ENCODE measurements around the gene TTC33. TPM values are rescaled to one million over a fixed set of nuclear protein-coding genes. Genes with fewer than 3 reads are reported as not detected.

Gene TTC33
- total and polyA plus RNA-seq, 10 donors: 4.3 to 17.9 (median 13.7) TPM

DNA sequence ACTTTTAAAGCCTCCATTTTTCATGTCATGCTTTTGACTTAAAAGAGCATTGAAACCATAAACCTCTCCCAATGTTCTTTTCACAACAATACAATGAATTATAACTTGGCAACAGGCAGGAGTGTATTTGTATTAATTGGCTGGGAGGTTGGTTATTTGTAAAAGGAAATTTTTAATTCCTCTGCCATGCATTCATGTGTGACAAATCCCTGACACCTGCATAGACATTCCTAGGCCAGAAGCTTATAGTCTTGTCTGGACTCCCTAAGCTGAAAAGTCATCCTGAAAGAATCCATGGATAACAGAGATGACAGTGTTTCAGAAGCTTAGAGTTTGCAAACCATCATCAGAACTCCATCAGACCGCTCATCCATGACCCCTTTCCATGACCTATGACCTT is 152.4 kb downstream of the TTC33 start:
- WGBS, 5 donors: 86 to 97% (median 90%) methylated on average over 1 of the region's 1 CpG
- intact Hi-C loops (cut with DNase I; ENCODE audit: low total_unique reads): no loop called here

DNA sequence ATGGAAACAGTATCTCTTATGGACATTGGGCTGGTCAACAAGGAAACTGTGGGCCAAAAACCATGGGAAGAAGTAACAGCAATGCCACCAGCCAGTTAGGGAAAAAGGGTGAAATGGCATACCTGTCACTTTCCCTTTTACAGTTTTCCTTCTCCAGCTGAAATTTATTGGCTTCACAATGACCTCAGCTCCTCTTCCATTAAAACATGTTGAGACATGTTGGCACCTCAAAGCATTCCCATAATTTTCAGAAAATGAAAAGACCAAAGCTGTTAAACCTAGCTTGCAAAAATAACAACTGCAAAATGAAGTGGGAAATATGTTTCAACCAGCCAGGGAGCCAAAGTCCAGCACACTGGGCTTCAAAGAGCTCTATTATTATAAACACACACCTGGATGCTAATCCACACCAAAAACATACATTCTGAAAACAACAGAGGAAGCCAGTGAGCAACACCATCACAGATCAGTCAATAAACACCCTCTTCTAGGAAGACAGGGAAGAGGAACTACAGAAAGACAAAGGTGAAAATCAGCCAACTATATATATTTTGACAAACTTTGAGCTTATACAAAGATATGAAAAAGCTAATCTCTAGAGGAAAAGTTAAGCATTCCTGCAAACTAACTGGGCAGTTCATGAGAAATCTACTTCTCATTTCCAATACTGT is 154.4 kb downstream of the TTC33 start:
- DNase-seq: no peak
- Histone ChIP-seq H3K36me3 (no peaks in the 10 kb centered on the region), H3K27me3 (replicated peaks in 1 of 7) (no peaks in the 10 kb centered on the region), H3K4me1 (peaks cover 7 to 24% (median 13%) of the 10 kb centered on the region in 6 donors), H3K27ac (no peak overlapping the region), H3K4me3 (no peak overlapping the region), H3K9me3 (no peaks in the 10 kb centered on the region)
- TF ChIP-seq, protein P1, sequence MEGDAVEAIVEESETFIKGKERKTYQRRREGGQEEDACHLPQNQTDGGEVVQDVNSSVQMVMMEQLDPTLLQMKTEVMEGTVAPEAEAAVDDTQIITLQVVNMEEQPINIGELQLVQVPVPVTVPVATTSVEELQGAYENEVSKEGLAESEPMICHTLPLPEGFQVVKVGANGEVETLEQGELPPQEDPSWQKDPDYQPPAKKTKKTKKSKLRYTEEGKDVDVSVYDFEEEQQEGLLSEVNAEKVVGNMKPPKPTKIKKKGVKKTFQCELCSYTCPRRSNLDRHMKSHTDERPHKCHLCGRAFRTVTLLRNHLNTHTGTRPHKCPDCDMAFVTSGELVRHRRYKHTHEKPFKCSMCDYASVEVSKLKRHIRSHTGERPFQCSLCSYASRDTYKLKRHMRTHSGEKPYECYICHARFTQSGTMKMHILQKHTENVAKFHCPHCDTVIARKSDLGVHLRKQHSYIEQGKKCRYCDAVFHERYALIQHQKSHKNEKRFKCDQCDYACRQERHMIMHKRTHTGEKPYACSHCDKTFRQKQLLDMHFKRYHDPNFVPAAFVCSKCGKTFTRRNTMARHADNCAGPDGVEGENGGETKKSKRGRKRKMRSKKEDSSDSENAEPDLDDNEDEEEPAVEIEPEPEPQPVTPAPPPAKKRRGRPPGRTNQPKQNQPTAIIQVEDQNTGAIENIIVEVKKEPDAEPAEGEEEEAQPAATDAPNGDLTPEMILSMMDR (IDR thresholded peaks at IDR 0.05 in 8 of 11, conservative IDR thresholded peaks at IDR 0.05 in 3 of 11): no peak
- TF ChIP-seq POLR2A (IDR thresholded peaks at IDR 0.05) (no peak), POLR2AphosphoS5 (IDR thresholded peaks at IDR 0.05) (no peak)
- intact Hi-C loops (cut with DNase I; ENCODE audit: low total_unique reads): no loop called here

More for the DNA sequence above, 152.4 kb downstream of the TTC33 start:
- TF ChIP-seq POLR2AphosphoS5 (IDR thresholded peaks at IDR 0.05) (no peak), POLR2A (IDR thresholded peaks at IDR 0.05) (no peak)
- TF ChIP-seq, protein P1 (IDR thresholded peaks at IDR 0.05 in 8 of 11, conservative IDR thresholded peaks at IDR 0.05 in 3 of 11): no peak
- no peak for DNase-seq
- Histone ChIP-seq H3K27me3 (replicated peaks in 1 of 7) (no peaks in the 10 kb centered on the region), H3K27ac (no peak overlapping the region), H3K4me1 (peaks cover 9 to 39% (median 16%) of the 10 kb centered on the region in 6 donors), H3K36me3 (no peaks in the 10 kb centered on the region), H3K4me3 (no peak overlapping the region), H3K9me3 (no peaks in the 10 kb centered on the region)

DNA sequence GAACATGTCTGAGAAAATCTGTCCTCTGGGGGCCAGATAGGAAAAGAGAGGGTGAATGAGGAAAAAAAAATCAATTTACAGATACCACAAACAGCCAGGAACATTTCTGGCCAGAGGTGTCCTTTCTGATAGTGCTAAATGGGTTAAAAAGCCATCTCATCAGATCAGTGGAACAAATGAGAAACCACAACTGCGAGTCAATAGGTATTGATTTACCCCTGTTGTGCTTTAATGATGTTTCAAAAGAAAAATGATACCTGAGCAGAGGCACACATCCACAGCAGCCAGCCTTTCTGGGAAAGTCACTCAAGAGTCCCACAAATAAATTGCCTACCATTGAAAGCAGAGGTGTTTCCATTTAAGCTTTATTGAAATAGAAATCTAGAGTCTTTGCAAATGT is 155.4 kb downstream of the TTC33 start:
- H3K4me1 ChIP-seq: peaks cover under 1 to 15% (median 4%) of the 10 kb centered on the region in 6 donors
- H3K27me3 ChIP-seq (replicated peaks in 1 of 7): no peaks in the 10 kb centered on the region
- no peaks in the 10 kb centered on the region for H3K36me3 ChIP-seq
- WGBS, 5 donors: 79 to 93% (median 86%) methylated on average over 1 of the region's 1 CpG
- no peaks in the 10 kb centered on the region for H3K9me3 ChIP-seq
- no peak for DNase-seq
- intact Hi-C loops (cut with DNase I; ENCODE audit: low total_unique reads): no loop called here
- TF ChIP-seq POLR2AphosphoS5 (IDR thresholded peaks at IDR 0.05) (no peak), POLR2A (IDR thresholded peaks at IDR 0.05) (no peak)
- TF ChIP-seq, protein P1 (IDR thresholded peaks at IDR 0.05 in 8 of 11, conservative IDR thresholded peaks at IDR 0.05 in 3 of 11): no peak
- H3K27ac ChIP-seq: no peak overlapping the region
- H3K4me3 ChIP-seq: no peak overlapping the region

DNA sequence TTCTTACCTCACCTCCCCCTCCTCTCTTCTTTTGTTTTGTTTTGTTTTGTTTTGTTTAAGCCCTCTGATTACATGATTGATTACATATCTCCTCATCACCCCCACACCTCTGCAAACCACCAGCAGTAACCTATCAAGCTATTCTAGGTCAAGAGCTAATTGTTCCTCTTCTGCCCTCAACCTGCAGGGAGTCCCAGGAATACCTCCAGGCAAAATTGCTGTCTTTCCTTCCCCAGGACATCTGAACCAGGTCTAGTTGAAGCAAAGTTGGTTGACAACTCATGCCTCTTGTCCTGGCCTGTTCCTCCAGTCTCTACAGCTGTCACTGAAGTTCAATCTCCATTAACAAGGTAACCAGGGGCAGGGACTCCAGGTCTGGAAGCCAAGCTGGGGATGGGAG is 156.1 kb downstream of the TTC33 start:
- Histone ChIP-seq H3K27me3 (replicated peaks in 1 of 7) (no peaks in the 10 kb centered on the region), H3K9me3 (no peaks in the 10 kb centered on the region), H3K36me3 (no peaks in the 10 kb centered on the region), H3K27ac (no peak overlapping the region), H3K4me1 (peaks cover 0 to 10% (median 0%) of the 10 kb centered on the region in 6 donors), H3K4me3 (no peak overlapping the region)
- TF ChIP-seq POLR2AphosphoS5 (IDR thresholded peaks at IDR 0.05): no peak
- TF ChIP-seq, protein P1 (IDR thresholded peaks at IDR 0.05 in 8 of 11, conservative IDR thresholded peaks at IDR 0.05 in 3 of 11): no peak
- TF ChIP-seq POLR2A (IDR thresholded peaks at IDR 0.05): no peak
- intact Hi-C loops (cut with DNase I; ENCODE audit: low total_unique reads): no loop called here
- no peak for DNase-seq

Data from spleen (tissue), 11 donors.